NAMALWA (cell line): Measurements from ENCODE around the gene SCN9A.
"Not testable (repeated sequence)": the region's sequence is repeated elsewhere in the genome, so short reads cannot be mapped to it uniquely, and the experiment has no call there.

ENCODE experiments used
- DNase-seq: peaks from one replicate; pipeline ENCODE4 v3.0.0-alpha.2; 2015; ENCODE audit warnings: low spot score

The SCN9A gene

DNA sequence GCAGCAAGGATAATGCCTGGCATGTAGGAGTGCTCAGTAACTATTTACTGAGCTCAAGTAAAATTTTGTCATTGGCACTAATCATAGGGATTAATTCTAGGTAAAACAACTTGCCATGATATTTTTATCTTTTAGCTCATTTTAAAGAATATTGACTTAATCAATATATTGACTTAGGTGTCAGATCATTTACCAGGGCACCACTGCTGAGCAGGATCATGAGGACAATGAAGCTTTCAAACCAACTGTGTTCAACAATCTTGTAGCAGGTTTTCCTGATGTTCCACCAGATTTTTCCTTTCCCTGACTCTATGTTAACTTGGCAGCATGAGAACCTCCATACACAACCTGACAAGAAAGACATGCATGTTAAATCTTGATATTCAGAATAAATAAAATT is 133.4 kb downstream of the SCN9A start:
- DNase-seq: no peak

DNA sequence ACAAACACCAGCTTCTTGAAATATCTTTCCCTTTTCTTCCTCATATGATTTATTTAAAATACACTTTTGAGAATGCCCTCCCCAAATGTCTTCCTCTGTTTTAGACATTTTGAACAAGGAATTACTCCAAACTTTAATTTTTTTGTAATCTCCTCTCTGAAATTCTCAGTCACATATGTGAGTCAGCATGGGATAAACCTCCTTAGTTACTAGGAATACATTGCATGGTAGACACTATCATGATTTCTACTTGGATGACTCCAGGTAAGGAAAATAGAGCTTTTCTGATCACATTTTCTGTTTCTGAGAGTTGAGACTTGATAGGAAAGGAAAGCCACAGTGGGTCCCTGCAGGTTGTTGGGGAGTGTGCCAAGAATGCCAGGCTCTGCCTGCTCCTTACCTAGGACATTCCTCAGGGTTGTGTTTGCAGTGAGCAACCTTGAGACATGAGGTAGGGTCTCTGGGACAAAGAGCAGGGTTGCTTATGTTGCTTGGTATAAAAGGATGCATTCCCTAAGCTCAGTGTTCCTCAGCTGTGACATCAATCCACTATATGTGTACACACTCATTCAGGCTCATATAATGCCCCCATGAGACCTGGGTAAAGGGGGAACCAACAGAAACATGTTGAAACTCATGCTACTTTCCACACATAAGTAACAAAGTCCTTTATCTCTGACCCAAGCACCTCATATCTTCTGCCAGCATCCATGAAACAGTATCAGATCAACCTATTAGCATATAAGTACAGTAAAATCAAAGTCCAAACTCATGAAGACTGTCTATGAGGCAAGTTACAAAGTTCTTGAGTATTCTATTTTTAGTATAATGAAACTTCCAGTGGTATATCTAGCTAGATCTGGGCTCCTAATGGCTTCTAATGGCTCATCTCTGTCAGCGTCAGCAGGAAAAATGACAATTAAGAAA is 135.1 kb downstream of the SCN9A start:
- DNase-seq: no peak

- DNase-seq: no peak
Measured at GRCh38 chr2:166239548-166239947, 136.2 kb downstream of the SCN9A start.

GRCh38 chr2:166238176-166238575 is 137.6 kb downstream of the SCN9A start:
- no peak for DNase-seq

GRCh38 chr2:166234112-166234846 is 141.5 kb downstream of the SCN9A start:
- DNase-seq: no peak

GRCh38 chr2:166233244-166233643 is 142.5 kb downstream of the SCN9A start:
- no peak for DNase-seq

DNA sequence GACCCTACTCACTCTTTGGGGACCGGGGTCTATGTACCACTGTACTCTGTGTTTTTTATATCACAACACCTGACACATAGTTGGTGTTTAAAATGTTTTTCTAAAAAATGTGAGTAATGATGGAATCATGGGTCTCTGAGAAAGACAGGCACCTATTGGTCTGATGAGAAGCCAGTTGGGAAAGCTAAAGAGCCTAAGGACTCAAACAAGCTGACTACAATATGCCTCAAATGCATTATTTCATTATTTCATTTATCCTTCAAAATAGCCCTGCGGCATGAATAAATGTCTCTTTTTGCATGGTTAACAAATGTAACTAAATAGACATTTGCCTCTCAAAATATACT is 145.0 kb downstream of the SCN9A start:
- no peak for DNase-seq

DNA sequence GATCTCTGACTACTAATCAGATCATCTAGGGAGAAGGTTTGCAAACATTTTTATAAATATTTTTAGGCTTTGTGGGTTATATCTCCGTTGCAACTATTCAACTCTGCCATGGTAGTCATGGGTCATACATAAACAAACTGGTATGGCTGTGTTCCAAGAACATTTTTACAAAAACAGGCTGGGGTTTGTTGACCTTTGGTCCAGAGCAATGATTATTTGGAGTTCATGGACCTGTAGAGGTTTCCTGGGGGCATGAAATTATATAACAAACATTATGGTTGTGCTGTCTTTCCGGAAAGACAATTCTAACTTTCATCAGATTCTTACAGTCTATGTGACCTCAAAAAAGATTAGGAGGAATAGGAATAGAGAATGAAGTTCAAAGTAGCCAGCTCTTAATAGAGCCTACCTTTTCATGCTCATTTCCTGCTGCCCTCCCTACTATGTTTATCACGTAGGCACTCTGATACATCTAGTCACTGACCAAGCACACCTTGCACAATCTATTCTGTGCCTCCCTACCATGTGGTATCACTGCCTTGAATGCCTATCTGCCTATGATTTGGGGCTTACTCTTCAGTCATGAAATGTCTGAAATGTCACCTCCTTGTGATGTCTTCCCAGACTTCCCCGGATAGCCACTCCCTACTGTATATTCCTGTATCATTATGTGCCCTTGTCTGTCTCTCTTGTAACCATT is 145.6 kb downstream of the SCN9A start:
- no peak for DNase-seq

DNA sequence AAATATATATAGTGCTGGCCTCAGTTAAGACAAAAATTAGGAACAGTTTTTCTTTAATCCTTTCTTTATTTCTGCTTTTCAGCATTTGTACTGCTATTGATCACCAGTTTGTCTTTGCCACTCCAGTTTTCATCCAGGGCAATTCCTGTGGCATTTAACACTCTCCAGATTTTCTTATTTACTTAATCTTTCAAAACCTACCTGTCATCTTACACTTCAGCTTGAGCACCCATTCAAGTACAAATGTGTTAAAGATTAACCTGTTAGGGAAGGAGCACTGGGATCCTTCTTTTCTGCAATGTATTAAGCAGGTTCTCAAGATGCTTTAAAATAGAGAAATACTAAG is 146.1 kb downstream of the SCN9A start:
- DNase-seq: no peak

- DNase-seq: no peak
Measured at GRCh38 chr2:166224197-166224596, 151.5 kb downstream of the SCN9A start.

- no peak for DNase-seq
Measured at GRCh38 chr2:166223298-166223697, 152.4 kb downstream of the SCN9A start.

DNA sequence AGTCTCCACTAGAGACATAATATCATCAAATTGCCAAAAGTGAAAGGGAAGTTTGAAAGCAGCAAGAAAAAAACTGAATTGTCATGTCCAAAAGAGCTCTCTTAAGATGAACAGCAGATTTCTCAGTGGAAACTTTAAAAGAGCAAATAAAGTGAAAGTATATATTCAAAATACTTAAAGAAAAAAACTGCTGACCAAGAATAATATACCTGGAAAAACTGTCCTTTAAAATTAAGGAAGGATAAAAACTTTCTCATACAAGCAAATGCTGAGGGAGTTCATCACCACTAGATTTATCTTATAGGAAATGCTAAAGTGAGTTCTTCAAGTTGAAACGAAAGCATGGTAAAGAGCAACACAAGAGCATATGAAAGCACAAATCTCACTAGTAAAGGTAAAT is 164.7 kb downstream of the SCN9A start:
- DNase-seq: no peak

- not testable (repeated sequence) for DNase-seq
Measured at GRCh38 chr2:166209944-166210343, 165.8 kb downstream of the SCN9A start.

- not testable (repeated sequence) for DNase-seq
Measured at GRCh38 chr2:166209367-166209766, 166.4 kb downstream of the SCN9A start.

GRCh38 chr2:166206153-166206552 is 169.6 kb downstream of the SCN9A start:
- DNase-seq: not testable (repeated sequence)

DNA sequence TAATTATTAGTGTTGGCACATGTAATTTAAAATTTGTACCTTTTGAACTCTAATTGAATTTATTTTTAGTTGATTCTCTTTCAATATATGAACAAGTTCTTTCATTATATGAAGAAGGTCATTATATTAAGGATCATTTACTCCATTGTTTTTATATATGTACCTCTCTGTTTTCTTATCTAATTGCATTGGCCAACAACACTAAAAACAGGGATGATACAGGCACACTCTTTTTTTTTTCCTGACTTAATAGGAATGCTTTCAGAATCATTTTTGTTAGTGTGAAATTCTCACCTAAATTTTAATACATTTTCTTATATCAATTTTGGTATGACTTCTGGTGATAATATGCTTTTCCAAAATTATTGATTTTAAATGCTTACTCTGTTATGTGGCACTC is 173.0 kb downstream of the SCN9A start:
- DNase-seq: no peak

- no peak for DNase-seq
Measured at GRCh38 chr2:166197446-166197845, 178.3 kb downstream of the SCN9A start.

- no peak for DNase-seq
Measured at GRCh38 chr2:166193407-166193806, 182.3 kb downstream of the SCN9A start.

- DNase-seq: no peak
Measured at GRCh38 chr2:166188084-166188483, 187.7 kb downstream of the SCN9A start.

GRCh38 chr2:166184789-166185188 is 191.0 kb downstream of the SCN9A start:
- DNase-seq: no peak

DNA sequence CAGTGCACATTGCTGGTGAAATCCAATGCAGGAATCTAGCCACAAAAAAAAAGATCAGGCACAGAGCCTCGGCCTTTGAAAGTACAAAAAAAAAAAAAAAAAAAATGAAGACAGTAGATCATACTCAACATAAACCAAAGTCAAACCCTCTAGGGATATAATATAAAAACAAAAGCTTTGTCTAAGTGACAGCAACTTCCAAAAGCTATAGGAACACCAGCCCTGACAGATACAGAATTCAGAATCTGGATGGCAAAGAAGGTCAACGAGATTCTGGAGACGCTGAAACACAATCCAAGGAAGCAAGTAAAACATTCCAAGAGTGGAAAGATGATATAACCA is 194.0 kb downstream of the SCN9A start:
- DNase-seq: no peak

DNA sequence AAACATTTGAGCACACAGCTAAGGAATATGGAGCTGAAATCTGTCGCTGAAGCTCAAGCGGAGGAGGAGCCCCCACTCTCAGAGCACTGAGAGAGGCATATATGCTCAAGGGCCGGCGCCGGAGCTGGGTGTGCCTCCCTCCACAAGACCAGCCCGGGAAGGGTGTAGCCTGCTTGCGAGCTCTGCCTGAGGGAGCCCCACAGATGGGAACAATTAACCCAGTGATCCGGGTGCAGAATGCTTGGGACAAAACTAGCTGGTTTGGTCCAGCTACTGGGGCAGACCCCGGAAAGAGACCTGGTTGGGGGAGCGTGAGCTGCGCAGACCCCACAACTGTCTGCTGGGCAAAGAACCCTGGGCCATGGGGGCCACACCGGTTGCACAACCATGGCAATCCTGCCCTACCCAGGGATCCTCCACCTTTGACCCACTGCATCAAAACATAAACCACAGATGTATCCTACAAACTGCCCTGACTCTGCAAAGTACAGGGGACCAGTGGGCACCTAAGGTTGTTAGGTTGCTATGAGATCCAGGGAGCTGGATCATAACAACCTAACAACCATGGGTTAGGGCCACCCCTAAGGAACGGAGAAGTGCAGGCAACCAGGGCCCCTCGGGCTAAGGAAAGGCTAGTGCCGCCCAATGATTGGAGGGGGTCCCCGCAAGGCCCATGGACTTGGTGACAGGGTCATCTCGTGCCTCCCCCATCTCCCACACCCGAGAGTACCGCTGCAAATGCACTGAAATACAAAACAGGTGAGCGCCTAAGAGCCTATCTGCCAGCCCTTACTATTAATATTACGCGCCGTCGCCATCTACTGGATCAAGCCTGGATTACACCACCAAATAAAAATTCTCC is 194.6 kb downstream of the SCN9A start:
- DNase-seq: peak; percentile 70
